ENCODE results near the gene CXCR4. TPM values are rescaled to one million over a fixed set of nuclear protein-coding genes. Genes with fewer than 3 reads are reported as not detected.

The CXCR4 gene
- total and polyA plus RNA-seq, 2 of the 4 experiments (the other 2 are of a cell fraction), result not detected

DNA sequence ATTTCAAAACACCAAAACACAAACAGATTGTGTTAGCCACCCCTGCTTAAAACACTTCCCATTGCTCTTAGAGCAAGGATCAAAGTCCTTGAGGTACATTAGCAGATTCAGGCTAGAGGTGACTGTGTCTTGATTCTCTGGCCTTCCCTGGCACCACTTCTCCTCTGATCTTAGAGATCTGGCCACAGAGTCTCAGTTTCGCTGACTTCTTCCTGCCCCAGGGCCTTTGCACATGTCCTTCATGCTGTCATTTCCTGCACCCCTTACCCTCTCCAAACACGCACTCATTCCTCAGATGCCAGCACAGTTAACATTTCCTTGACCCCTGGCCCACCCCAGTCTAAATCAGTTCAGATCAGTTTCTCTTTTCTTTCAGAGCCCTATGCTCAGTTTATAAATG lies 16.9 kb downstream of the CXCR4 start:
- Histone ChIP-seq H4K20me1 (ENCODE audit: insufficient read depth, low read length) (no peaks in the 10 kb centered on the region; the same call in 1 of the 2 replicates), H2BK5ac (ENCODE audit: low read depth, low read length, poor library complexity, severe bottlenecking) (no peak overlapping the region), H3K9ac (ENCODE audit: low read depth, low read length) (no peak overlapping the region), H3K4me1 (ENCODE audit: control insufficient read depth, insufficient read depth, low read length) (no peaks in the 10 kb centered on the region), H3K79me1 (ENCODE audit: low read depth in 1 of 2, low read length in 2 of 2) (no peaks in the 10 kb centered on the region), H3K36me3 (ENCODE audit: control insufficient read depth, insufficient read depth, low read length) (no peaks in the 10 kb centered on the region), H2AFZ (replicated peaks; ENCODE audit: low read length, poor library complexity) (no peak overlapping the region), H3K4ac (ENCODE audit: low read depth, low read length) (no peak overlapping the region), H2BK120ac (ENCODE audit: low read depth, low read length) (no peak overlapping the region), H2BK15ac (ENCODE audit: low read depth, low read length) (no peak overlapping the region), H4K91ac (ENCODE audit: insufficient read depth, low read depth, low read length) (no peak overlapping the region), H3K27me3 (ENCODE audit: control insufficient read depth, insufficient read depth, low read length) (no peaks in the 10 kb centered on the region), H3K4me2 (ENCODE audit: low read depth, low read length) (no peak overlapping the region), H3K18ac (ENCODE audit: low read depth, low read length) (no peak overlapping the region), H3K4me3 (ENCODE audit: insufficient read depth, low read depth, low read length) (no peak overlapping the region), H3K56ac (ENCODE audit: extremely low read depth, insufficient read depth, low read length) (no peak overlapping the region), H2AK9ac (replicated peaks; ENCODE audit: low read depth, low read length, poor library complexity) (no peak overlapping the region), H4K5ac (ENCODE audit: low read depth, low read length) (no peak overlapping the region), H4K8ac (ENCODE audit: low read depth in 2 of 2, low read length in 2 of 2) (no peak overlapping the region), H3K27ac (ENCODE audit: insufficient read depth, low read length) (no peak overlapping the region), H2BK20ac (ENCODE audit: low read depth, low read length) (no peak overlapping the region), H2AK5ac (ENCODE audit: low read depth, low read length) (no peak overlapping the region), H3K23ac (ENCODE audit: low read depth, low read length) (no peak overlapping the region), H3K9me1 (ENCODE audit: insufficient read depth, low read length) (no peaks in the 10 kb centered on the region), H3K9me3 (ENCODE audit: control insufficient read depth, insufficient read depth, low read length) (no peaks in the 10 kb centered on the region), H3K14ac (replicated peaks; ENCODE audit: low read depth, low read length) (no peak overlapping the region)
- dilution Hi-C loops (cut with HindIII; ENCODE audit: low sequenced_read_pairs, unreplicated experiment), result no loop called here
- no peak for DNase-seq
- CTCF ChIA-PET, result no interaction called here
- no TSS peak for BruUV-seq (replicated peaks)
- no peak for ATAC-seq (ENCODE audit: low read depth)
- in situ Hi-C loops (cut with MboI; ENCODE audit: low sequenced_read_pairs), result no loop called here
- intact Hi-C loops (cut with micrococcal nuclease), result no loop called here
- TF ChIP-seq, protein P1, sequence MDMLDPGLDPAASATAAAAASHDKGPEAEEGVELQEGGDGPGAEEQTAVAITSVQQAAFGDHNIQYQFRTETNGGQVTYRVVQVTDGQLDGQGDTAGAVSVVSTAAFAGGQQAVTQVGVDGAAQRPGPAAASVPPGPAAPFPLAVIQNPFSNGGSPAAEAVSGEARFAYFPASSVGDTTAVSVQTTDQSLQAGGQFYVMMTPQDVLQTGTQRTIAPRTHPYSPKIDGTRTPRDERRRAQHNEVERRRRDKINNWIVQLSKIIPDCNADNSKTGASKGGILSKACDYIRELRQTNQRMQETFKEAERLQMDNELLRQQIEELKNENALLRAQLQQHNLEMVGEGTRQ (IDR thresholded peaks at IDR 0.05; ENCODE audit: low read depth, low read length), result no peak
- TF ChIP-seq MXI1 (IDR thresholded peaks at IDR 0.05; ENCODE audit: borderline replicate concordance, low read depth, low read length) (no peak), FOS (IDR thresholded peaks at IDR 0.05; ENCODE audit: low read depth, low read length) (no peak), SMC3 (IDR thresholded peaks at IDR 0.05; ENCODE audit: low read depth, low read length) (no peak), RFX5 (IDR thresholded peaks at IDR 0.05; ENCODE audit: low read depth, low read length) (no peak), CHD1 (IDR thresholded peaks at IDR 0.05; ENCODE audit: low read depth, low read length) (no peak), BHLHE40 (IDR thresholded peaks at IDR 0.05; ENCODE audit: low read depth, low read length) (no peak), MAFK (IDR thresholded peaks at IDR 0.05; ENCODE audit: low read depth, low read length) (no peak), RCOR1 (IDR thresholded peaks at IDR 0.05; ENCODE audit: insufficient replicate concordance, low read length) (no peak), CEBPB (IDR thresholded peaks at IDR 0.05; ENCODE audit: low read depth, low read length) (no peak), NFE2L2 (IDR thresholded peaks at IDR 0.05; ENCODE audit: low read depth, low read length) (no peak), RAD21 (IDR thresholded peaks at IDR 0.05; ENCODE audit: low read length) (no peak)
- POLR2A ChIA-PET (ENCODE audit: unreplicated experiment), result no interaction called here
- 83% methylated on average over 1 of the region's 2 CpGs; no CpG with 5 or more reads in 1 of the 2 experiments for WGBS, 2 experiments (ENCODE audit: extremely low coverage in 2 of 2, insufficient read length in 1 of 2)
